GM19452 (cell line): ENCODE measurements around the gene DLG5.
A peak's percentile ranks its signal among the peaks of the same experiment; 100 is the strongest.

Source experiments
- ATAC-seq: cut with Tn5 transposase; IDR thresholded peaks from one replicate; pipeline ENCODE4 v1.9.1; 2021; ENCODE audit not compliant: unreplicated experiment

The DLG5 gene

DNA sequence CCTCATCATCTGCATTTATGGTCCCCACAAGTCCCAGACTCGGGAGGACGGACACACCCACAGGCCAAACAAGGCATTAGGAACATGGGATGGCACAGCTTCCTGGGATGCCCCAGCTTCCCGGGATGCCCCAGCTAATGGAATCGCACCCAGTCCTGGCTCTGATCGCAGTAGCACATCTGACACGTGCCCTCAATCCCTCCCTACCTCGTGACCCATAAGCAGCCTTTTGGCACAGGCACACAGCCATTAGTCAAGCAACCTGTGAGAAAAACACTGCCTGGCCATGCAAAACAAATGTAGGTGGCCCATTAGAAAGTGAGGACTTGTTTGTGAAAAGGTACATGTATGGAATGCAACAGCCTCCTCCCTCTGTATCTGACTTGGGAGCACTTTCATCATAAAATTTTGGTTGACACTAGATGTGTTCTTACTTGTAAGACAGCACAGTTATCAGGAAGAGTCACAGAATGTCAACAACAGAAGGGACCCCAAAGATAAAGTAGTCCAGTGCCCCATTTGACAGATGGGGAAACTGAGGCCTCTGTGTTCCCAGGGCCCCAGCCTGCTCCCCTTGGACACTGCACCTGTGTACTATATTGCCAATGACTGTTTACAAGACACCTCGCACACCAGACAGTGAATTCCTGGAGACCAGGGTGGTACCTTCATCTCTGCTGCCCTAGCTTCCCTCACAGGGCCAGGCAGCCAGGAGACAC is 34.4 kb downstream of the DLG5 start:
- ATAC-seq: no peak

DNA sequence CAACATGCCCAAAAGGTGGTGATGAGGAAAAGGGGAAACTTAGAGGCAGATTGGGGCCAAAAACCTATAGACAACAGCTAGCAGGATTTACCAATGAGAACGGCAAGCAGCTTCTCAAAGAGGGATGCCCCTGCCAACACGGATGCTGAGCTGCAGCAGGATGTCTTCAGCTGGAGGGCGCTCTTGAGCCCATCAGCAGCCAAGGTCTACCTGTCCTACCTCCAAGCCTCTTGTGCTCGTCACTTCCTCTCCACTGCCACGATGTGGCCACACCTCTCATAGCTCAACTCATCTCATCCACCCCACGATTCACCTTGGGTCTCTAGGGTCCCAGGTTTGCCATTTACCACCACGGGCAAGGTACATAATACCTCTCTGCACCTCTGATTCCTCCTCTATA is 36.5 kb downstream of the DLG5 start:
- ATAC-seq: no peak

DNA sequence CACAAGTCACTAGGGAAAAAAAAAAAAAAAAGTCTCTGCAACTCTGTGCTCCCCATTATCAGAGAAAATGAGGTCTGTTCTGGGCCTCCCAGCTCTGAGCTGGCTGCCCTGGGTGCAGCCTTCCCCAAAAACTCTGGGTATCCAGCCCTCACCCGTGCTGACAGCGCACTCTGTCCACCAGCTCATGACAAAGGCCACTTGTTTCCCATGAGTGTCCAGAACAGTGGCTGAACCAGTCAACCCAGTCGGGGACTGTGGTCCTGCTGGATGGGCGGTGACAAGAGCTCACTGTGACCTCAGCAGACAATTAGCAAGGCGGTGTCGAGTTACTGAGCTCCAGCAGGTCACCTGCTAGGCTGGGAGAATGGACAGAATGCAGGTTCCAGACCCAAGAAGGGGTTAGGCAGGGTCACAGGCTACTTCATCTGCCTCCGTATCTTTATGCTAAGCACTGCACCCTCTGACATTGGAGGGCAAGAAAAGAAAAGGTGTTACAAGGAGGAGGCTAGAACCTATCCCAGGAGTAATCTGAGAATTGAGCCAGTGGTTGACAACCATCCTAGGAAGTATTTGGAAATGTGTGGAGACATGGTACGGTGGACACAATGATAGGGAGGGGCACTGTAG is 37.2 kb downstream of the DLG5 start:
- no peak for ATAC-seq

DNA sequence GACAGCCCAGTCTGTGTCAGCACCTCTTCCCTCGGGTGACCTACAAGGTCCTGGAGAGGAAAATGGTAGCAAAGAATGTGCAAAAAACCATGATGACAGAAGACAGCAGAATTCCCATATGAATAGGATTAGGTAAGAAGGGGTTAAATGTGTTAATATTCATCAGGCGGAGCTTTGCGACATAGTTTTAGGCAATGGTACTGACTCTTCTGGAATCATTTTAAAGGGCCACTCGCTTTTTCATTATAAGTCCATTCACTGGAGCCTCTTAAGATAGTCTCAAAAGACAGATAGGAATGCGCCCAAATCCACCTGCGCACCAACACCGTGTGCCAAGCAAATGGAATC is 38.2 kb downstream of the DLG5 start:
- no peak for ATAC-seq

DNA sequence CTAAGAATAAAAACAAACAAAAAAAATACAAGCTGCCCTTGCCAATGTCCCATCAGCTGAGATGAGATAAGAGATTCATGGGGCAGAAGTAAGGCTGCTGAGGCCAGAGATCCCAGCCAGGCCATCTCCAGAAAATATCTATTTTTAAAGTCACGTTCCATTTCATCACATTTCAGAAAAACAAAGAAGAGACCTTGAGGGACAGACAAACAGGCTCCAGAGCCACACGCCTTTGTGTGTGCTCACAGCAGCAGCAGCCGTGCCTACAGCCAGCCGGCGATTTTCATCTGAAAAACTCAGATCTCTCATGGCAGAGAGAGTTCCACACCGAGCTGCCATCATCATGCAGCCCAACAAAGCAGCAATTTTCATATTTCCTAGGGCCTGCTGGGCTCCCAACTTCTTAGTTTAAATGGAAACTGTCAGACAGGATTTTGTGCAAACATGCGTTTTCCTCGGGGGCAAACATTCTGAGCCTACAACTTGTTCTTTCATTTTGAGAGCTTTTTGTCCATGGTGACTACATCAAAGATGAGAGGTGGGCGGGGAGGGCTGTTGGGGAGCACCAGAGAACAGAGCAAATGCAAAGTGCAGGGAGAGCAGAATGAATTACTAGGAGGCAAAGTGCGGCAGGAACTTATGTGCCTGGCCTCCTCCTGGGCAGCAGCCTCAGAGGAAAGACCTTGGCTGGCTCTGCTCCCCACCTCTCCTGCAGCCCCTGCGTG is 38.8 kb downstream of the DLG5 start:
- no peak for ATAC-seq

DNA sequence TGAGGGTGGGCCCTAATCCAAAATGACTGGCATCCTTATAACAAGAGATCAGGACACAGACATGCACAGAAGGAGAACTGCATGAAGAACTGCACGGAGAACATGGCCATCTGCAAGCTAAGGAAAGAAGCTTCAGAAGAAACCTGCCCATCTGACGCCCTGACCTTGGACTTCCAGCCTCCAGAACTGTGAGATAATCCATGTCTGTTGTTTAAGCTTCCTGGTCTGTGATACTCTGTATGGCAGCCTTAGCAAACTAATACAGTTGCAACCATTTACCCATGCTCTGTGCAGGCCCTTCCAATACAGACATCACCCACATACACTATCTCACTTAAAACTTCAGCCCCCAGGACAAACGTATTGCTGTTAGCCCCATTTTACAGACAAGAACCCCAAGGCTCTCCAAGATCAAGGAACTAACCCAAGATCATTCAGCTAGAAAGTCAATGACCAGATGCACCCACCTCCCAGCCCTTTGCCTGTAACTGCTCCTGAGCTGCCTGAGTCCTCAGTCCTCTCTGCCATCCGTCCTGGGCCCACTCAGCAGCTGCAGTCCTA is 39.7 kb downstream of the DLG5 start:
- ATAC-seq: no peak

DNA sequence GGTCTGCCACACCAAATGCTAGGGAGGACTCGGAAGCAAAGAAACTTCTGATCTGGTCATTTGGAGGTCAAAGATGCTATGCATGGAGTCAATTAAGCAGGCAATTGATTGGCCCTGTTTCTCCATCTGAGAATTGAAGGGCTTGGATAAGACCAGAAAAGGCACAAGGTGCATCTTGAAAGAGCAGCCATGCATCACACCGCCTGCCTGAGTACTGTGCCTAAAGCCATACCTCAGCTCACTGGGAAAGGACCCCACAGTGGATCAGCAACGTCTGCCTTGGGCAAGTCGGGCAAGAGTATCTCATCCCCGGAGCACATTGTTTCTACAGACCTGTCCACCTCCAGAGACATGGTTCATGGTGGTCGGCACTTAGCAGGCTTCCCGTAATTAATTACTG is 42.4 kb downstream of the DLG5 start:
- no peak for ATAC-seq

DNA sequence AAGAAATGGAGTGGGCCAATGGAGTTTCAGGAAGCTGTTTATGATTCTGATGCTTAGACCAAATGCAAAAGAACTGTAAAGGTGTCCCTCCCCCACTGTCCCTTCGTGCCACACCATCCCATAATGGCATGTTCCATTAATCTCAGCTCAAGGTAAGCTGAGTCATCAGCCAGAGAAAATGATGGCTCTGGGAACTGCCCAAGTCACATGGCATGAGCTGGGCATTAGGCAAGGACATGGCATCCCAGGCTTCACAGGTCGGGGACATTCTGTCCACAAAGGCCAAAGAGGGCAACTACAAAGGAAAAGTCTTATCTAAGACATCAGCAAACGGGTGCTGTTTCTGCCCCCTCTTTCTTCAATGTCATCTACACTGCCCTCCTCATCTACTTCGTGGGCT is 44.9 kb downstream of the DLG5 start:
- no peak for ATAC-seq

DNA sequence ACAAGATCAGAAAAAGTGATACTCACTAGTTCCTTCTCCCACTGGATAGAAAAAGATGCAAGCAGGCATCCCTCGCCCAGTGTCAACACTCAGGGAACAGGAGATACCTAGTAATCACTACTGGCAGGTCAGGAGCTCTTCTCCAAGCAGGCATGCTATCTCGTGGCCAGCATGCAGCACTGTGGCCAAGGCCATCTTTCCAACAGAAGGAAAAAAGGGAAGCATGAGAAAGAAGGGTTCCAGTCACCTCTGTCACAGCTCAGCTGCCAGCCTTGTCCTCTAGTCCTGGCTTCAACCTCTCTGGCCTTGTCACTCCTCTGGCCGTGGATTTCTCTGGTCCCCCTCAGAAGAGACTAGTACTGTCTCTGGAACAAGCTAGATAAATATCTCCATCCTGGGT is 45.3 kb downstream of the DLG5 start:
- ATAC-seq: no peak

DNA sequence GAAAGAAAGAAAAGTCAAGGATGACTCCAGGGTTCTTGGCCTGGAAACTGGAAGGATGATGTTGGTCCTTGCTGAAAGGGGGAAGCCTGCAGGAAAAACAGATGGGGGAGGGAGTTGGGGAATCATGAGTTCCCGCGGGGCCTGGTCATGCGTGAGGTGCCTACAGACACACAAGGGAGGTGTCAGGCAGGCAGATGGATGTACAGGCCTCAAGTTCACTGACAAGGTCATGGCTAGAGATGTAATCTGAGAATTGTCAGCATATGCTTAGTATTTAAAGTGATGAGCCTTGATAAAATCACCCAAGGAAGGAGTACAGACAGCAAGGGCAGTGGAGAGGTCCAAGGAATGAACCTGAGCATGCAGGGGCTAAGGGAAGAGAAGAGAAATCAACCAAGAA is 46.8 kb downstream of the DLG5 start:
- ATAC-seq: no peak

DNA sequence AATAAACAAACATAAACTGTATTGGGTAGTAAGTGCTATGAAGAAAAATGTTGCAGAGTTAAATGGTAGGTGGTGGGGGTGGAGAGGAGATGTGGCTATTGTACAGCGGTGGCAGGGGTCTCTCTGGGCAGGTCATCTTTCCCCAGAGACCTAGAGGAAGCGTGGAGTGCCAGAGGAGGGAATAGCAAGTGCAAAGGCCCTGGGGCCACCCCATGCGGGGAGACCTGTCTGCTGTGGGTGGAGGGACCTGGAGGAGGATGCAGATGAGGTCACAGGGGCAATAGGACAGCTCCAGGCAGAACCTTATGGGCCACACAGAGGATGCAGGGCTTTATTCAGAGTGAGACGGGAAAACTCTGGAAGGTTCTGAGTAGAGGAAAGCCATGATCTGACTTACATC is 47.5 kb downstream of the DLG5 start:
- no peak for ATAC-seq

DNA sequence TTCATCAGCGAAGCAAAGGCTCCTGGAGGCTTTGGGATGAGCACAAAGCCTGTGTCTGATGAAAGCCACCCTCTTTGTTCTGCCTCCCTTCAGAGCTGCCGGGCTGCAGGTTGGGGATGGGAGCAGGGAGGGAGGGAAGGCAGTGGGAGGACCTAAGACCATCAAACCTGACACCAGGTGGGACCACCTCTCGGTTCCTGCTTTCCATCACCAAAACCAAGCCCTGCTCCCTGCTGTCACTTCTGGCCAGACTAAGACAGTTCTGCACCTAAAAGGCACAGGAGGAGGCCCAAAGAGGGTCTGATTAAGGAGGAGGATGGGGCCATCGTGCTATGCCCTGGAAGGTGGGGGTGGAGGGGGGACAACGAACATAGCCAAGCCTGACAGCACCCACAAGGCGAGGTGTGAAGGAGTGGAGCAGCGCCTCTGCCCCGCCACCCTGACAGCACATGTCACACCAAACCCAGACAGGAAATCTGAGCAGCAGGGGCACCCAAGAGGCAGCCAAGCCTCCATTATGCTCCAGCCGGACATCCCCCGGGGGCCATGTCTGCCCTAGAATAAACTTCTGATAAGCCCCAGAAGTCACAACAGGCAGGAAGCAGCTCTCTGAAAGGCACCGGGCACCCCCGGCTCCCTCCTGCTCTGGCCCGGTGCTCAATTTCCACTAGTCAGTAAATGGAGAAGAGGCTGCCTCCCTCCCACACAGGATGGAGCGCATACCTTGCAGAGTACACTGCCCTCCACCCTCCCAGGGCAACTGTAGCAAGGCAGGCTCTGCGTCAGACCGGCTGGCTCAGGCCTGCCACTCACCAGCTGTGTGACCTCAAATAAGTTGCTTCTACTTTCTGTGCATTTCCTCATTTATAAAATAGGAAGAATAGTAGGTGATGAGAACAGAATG is 48.9 kb downstream of the DLG5 start:
- peak; percentile 61 for ATAC-seq

DNA sequence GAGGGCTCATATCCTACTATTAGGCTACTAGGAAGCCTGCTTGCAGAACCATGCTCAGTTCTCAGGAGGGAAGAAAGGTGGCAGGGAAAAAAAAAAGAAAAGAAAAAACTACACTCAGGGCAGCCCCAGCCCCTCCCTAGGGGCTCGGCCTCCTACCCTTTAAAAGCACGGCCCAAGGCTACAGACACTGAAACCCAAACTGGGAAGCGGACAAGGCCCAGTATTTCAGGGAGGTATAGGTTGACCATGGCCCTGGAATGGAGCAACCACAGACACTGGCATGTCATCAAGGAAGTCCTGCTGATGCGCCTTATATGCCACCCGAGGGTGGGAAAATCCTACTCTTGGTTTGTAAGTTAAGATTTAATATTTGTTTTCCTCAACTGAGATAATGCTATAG is 50.8 kb downstream of the DLG5 start:
- ATAC-seq: no peak

DNA sequence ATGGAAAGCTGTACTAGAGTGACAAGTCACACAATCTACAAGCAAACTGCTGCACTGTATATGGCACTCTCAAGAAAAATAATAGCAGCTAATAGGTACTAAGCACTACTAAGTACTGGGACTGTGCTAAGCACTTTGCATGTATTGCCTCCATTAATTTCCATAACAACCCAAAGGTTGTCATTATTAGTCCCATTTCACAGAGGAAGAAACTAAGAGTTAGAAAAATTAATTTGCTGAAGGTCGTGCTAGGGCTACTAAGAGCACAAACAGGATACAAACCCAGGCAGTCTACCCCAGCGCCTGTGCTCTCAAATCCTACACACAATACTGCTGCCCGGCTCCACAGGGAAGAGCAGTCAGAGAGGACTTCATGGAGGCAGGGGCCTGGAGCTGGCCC is 51.7 kb downstream of the DLG5 start:
- no peak for ATAC-seq

DNA sequence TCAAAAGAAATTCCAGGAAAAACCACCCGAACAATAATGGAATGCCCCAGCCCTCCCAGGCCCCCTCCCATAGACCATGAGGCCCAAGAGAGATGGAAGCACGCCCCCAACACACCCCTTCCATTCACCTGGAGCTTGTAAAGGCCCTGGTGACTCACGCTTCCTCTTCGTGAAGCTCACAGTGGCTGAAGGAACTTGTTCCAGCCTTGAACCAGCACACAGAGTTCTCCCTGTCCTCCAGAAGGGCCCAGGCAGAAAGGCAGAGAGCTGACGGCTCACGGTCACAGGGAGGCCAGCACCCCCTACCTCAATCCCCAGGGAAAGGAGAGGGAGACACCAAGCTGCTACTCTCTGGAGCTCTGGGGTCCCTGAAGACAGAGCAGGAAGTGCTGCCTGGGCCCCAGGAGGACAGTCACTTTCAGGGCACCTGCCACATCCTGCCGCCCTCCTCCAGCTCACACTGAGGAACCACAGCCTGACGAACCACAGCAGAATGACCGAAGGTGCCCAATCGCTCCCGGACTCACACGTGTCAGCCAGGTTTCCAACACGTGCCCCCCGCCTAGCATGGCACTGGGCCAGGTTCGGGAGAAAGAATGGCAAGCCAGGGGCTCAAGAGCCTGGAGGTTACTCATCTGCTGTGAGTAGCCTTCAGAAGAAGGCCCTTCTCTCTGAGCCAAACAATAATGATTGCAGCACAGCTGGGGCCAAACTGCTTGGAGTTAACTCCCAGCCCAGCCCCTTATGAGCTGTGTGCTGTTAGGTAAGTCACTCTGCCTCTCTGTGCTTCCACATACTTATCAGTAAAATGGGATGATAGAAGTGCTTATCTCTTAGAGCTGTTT is 52.8 kb downstream of the DLG5 start:
- ATAC-seq: peak; percentile 93

DNA sequence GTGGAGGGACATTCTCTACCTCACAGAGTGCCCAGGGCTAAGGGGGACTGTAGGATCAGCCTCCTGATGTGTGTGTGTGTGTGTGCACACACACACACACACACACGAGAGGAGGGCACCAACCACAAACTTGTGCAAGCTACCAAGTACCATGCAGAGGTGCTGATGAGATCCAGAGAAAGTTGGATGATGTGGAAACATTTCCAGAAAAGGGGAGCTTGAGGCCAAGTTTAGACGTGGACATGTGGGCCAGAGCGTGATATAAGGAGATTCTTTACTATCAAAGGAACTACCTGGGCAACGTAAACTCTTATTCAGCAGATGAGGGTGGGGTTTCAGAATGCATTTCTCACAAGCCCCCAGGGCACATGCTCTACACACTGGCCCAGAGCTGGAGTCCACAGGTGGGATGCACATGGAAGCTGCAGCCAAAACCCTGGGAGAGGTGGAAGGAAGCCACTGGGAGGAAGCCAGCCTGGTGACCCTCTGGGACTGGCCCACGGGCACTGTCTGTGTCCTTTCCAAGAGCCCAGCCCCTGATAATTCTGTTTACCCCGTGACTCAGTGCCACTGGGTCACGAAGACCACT is 53.5 kb downstream of the DLG5 start:
- no peak for ATAC-seq

DNA sequence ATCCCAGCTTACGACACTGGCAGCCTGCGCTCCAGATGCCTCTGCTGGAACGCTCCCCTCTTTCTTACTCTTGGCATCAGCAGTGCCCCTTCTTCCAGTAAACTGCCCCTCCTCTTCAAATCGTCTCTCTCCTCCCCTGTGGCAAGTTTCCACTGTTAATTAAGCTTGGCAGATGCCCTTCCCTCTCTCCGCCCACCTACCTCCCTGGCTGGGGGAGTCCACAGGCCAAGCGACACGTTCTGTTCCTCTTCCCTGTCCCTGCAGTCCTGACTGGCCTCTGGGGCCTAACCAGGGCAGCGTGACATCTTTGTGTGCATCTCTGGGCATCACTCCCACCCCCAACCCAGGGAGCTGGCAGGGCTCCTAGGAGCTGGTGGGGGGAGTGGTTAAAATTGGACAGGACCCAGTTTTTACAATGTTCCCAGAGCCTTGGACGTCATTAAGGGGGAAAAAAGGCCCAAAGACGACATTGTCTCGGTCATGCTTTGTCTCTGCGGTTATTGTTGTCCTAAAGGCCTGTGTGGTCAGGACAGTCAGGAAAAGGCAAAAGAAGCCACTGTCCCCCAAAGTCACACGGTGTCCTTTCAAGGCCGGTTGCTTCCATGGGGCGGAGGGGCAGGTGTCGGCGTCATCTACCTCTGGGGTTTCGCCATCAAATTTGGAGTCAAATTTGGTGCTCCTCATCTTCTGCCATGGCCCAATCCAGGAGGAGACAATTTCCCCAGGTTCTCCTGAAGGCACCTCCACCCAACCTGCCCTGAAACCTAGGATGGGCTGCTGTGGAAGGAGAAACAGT is 54.2 kb downstream of the DLG5 start:
- ATAC-seq: no peak

DNA sequence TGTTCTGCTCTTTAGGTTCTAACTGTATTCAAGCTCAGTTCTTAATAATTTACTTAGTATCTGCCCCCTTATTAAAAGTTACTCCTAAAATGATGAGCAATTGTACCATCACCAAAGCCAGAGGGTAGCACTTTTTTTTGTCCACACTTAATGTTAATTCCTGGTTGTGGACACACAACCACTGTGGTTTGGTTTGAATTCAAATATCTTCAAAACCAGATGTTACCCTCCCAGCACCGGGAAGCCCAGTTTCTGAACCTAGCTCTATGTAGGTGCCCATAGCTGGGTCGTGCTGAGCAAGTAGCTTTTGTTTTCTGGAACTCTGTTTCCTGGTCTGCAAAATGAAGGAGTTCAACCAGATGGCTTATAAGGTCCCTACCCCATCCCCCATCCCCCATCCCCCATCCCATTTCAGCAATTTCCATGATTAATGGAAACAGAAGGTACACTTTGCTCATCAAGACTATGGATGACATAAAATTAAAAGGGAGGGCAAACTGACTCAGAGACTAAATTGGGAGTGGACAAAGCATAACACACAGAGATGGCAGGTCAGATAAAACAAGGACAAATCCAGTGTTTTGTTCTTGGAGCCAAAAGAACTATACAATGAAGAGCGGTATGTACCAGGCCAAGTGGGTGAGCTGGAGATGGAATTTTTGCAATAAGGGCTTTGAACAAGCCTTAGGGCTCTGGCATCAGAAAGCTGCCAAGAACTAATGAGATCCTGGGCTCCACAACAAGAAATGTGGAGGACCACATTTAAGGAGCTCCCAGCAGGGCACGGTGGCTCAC is 56.7 kb downstream of the DLG5 start:
- ATAC-seq: no peak
